Mucosa of descending colon (tissue), 3 donors: ENCODE results near the gene PKNOX2. TPM values are rescaled to one million over a fixed set of nuclear protein-coding genes. Genes with fewer than 3 reads are reported as not detected.

Experiments
- ATAC-seq: fragments of 200-7000 bp; cut with Tn5 transposase; one replicate; pipeline ENCODE4 v1.9.1; 2020; ENCODE audit warnings: mild to moderate bottlenecking, moderate library complexity
- DNase-seq, 3 donors: peaks; one replicate each; pipeline ENCODE4 v3.0.0-alpha.2; 2020
- H3K36me3 ChIP-seq: fragments of 200-600 bp; one replicate; pipeline ENCODE4 v1.8.0; 2021; ENCODE audit warnings: low read depth, mild to moderate bottlenecking
- H3K4me1 ChIP-seq: fragments of 200-600 bp; one replicate; pipeline ENCODE4 v1.8.0; 2021; ENCODE audit warnings: low read depth, mild to moderate bottlenecking
- H3K4me3 ChIP-seq: fragments of 200-600 bp; one replicate; pipeline ENCODE4 v1.8.0; 2021; ENCODE audit warnings: mild to moderate bottlenecking
- H3K9me3 ChIP-seq: fragments of 200-600 bp; one replicate; pipeline ENCODE4 v1.8.0; 2021; ENCODE audit warnings: mild to moderate bottlenecking
- CTCF ChIP-seq: fragments of 200-600 bp; IDR thresholded peaks from one replicate; pipeline ENCODE4 v1.8.0; 2022; ENCODE audit warnings: antibody characterized with exemption, mild to moderate bottlenecking
- intact Hi-C, 2 donors: fragments of 100-400 bp; cut with DNase I in 1 of 2; cut with micrococcal nuclease in 1 of 2; formaldehyde crosslinking; loops; one replicate each; pipeline versions ENCODE4 v1.11.0 to v1.11.1; 2022; cut with DNase I, micrococcal nuclease
- total RNA-seq, 3 donors: library from RNA; stranded (reverse); fragmentation: NEBNext Ultra II Directional in 2 of 3; extraction: Animal tissue kit (Norgen Biotek cat#: 25700) in 2 of 3; gene quantifications; one replicate each; pipeline versions ENCODE4 v1.2.1 to v1.2.4, GENCODE V29; 2021 to 2023
- donor health status: DM: no; HTN: no; CAD: no; lungs with moderate emphysema.
- donor health status: DM: no; HTN: no; CAD: no.
- donor health status: DM: no; HTN: yes; CAD: no.

PKNOX2 gene
- total RNA-seq, 3 donors from 2014 or later: 1.5 to 4.0 (median 1.9) TPM

DNA sequence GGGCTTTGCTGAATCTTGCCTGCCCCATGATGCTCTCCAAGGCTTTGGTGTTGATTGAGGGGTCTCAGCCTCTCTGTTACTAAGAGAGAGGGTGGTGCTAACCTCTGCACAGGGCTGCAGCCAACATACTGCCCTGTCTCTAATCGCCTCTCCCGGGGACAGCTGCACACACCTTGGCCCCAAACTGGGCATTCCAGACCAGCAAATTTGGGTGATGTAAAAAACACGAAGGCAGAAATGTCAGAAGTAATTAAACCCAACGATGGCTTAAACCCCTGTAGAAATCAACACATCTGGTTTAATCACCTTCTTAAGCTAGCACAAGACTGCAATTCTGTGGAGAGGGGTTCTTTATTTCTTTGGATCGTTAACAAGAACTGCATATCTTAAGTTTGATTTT, 215.0 kb downstream of the PKNOX2 start:
- no peak overlapping the region for H3K4me3 ChIP-seq
- ATAC-seq: no peak
- no peaks in the 10 kb centered on the region for H3K36me3 ChIP-seq
- no peak for TF ChIP-seq CTCF
- intact Hi-C loops: no loop called here
- H3K9me3 ChIP-seq: no peaks in the 10 kb centered on the region
- no peak for DNase-seq
- no peaks in the 10 kb centered on the region for H3K4me1 ChIP-seq

GRCh38 chr11:125379981-125380380, 215.4 kb downstream of the PKNOX2 start:
- TF ChIP-seq CTCF: no peak
- Histone ChIP-seq H3K9me3 (no peaks in the 10 kb centered on the region), H3K36me3 (no peaks in the 10 kb centered on the region), H3K4me3 (no peak overlapping the region), H3K4me1 (no peaks in the 10 kb centered on the region)
- ATAC-seq (no peak), DNase-seq (no peak)
- intact Hi-C loops: no loop called here

DNA sequence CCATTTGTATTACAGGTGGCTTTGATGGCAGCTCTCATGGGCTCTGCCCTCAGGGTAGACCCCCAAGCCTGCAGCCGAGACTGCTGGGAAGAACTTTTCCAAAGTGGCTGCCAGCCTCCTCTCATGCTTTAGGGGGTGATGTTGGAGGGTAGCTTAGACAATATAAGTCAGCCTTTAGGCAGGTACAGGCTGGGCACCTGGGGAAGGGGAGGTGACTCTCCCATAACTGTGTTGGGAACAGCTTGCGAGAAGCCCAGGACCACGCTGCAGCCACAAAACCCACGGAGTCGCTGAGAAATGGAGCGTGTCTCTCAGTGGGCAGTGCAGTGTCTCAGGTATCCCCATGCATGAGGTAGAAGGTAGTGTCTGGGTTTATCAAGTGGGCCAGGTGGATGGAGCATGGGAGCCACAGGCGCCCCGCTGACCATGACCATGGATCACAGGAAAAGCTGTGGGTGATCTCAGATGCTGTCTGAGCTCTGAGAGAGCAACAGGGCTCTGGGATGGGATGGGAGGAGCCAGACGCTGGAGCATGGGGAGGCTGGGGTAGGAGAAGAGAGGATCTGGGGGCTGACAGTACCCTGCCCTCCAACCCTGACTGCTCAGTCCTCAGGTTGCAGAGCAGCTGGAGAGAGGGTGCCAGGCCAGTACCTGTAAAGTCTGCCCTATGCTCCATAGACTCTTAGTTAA, 216.3 kb downstream of the PKNOX2 start:
- Histone ChIP-seq H3K36me3 (no peaks in the 10 kb centered on the region), H3K9me3 (no peaks in the 10 kb centered on the region), H3K4me3 (no peak overlapping the region), H3K4me1 (no peaks in the 10 kb centered on the region)
- DNase-seq (no peak), ATAC-seq (no peak)
- intact Hi-C loops: no loop called here
- no peak for TF ChIP-seq CTCF

DNA sequence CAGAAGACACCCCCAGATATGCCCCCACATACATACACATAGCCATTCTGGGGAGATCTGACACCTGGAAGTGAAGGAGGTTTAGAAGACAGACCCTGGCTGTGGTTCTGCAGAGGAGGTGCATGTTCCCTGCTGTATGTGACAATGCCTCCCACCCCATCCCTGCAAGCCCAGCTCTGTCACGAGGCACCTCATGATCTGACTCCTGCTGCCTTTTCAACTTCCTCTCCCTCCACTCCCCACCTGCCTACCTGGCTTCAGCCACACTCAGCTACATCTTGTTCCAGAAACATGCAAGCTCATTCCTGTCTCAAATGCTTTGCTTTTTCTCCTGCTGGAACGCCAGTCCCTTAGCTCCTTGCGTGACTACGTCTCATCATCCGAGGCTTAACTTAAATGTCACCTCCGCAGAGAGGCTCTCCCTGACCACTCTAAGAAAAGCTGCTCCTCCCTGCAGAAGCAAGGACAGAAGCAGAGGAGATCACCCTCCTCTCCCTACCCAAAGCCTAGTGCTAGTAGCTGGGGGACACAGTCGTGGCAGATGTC, 217.0 kb downstream of the PKNOX2 start:
- no peak for TF ChIP-seq CTCF
- Histone ChIP-seq H3K36me3 (no peaks in the 10 kb centered on the region), H3K4me3 (no peak overlapping the region), H3K4me1 (no peaks in the 10 kb centered on the region), H3K9me3 (no peaks in the 10 kb centered on the region)
- ATAC-seq (no peak), DNase-seq (no peak)
- intact Hi-C loops: no loop called here

DNA sequence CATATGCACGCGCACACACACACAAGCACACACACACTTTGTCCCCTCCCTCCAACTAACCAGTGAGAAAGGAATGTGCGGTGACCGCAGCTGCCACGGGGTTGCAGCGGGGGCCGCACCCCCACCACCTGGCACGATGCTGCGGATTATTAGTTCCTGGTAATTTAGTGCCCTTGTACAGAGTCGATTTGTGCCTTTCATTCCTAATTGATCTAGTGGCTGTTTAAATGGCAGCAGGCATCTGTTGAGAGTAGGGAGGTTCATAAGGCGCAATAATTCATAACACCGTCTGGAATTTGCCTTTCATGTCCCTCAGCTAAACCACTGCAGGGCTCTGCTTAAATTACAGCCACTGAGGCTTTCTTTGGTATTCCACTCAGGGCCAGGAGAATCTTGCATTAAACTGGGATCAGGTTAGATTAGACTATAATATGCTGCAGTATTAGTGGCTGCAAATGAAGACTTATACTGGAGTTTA, 217.8 kb downstream of the PKNOX2 start:
- ATAC-seq (no peak), DNase-seq (no peak)
- Histone ChIP-seq H3K4me3 (no peak overlapping the region), H3K4me1 (no peaks in the 10 kb centered on the region), H3K9me3 (no peaks in the 10 kb centered on the region), H3K36me3 (no peaks in the 10 kb centered on the region)
- intact Hi-C loops: no loop called here
- no peak for TF ChIP-seq CTCF
